Adipocyte (in vitro differentiated cells): ENCODE measurements around the gene ZC2HC1B.

Source experiments
- DNase-seq: peaks from one replicate; pipeline ENCODE4 v3.0.0-alpha.2; 2015; ENCODE audit warnings: low read depth
- H3K27me3 ChIP-seq: replicated peaks from 2 replicates; pipeline ENCODE4 v1.7.0; 2013; ENCODE audit warnings: mild to moderate bottlenecking, low read length, moderate library complexity; ENCODE audit not compliant: control insufficient read depth, insufficient read depth
- H3K36me3 ChIP-seq: 2 replicates; pipeline ENCODE4 v1.7.0; 2013; ENCODE audit warnings: low read length, mild to moderate bottlenecking, moderate library complexity; ENCODE audit not compliant: control insufficient read depth, insufficient read depth, severe bottlenecking
- H3K4me1 ChIP-seq: 2 replicates; pipeline ENCODE4 v1.7.0; 2013; ENCODE audit warnings: mild to moderate bottlenecking, low read length, moderate library complexity; ENCODE audit not compliant: control insufficient read depth, insufficient read depth
- H3K4me3 ChIP-seq: 2 replicates; pipeline ENCODE4 v1.7.0; 2013; ENCODE audit warnings: mild to moderate bottlenecking, low read length, moderate library complexity
- H3K9ac ChIP-seq: 2 replicates; pipeline ENCODE4 v1.7.0; 2013; ENCODE audit warnings: mild to moderate bottlenecking, low read length, moderate library complexity
- H3K9me3 ChIP-seq: 2 replicates; pipeline ENCODE4 v1.7.0; 2013; ENCODE audit warnings: mild to moderate bottlenecking, low read length, moderate library complexity; ENCODE audit not compliant: control insufficient read depth

The ZC2HC1B gene

GRCh38 chr6:143964674-143965081 is 100.4 kb downstream of the ZC2HC1B start:
- no peaks in the 10 kb centered on the region for H3K9me3 ChIP-seq
- no peaks in the 10 kb centered on the region for H3K27me3 ChIP-seq
- H3K36me3 ChIP-seq: peaks cover 46% of the 10 kb centered on the region
- H3K4me3 ChIP-seq: no peak overlapping the region
- no peak overlapping the region for H3K9ac ChIP-seq
- H3K4me1 ChIP-seq: peaks cover 62% of the 10 kb centered on the region
- DNase-seq: no peak

- H3K9ac ChIP-seq: no peak overlapping the region
- H3K36me3 ChIP-seq: peaks cover 39% of the 10 kb centered on the region
- H3K4me1 ChIP-seq: peaks cover 61% of the 10 kb centered on the region
- no peak for DNase-seq
- no peak overlapping the region for H3K4me3 ChIP-seq
- no peaks in the 10 kb centered on the region for H3K27me3 ChIP-seq
- no peaks in the 10 kb centered on the region for H3K9me3 ChIP-seq
Observed at GRCh38 chr6:143965503-143966171, 101.4 kb downstream of the ZC2HC1B start.

GRCh38 chr6:143966312-143966711 is 102.0 kb downstream of the ZC2HC1B start:
- DNase-seq: no peak
- H3K9me3 ChIP-seq: no peaks in the 10 kb centered on the region
- H3K4me1 ChIP-seq: peaks cover 63% of the 10 kb centered on the region
- peaks cover 39% of the 10 kb centered on the region for H3K36me3 ChIP-seq
- H3K4me3 ChIP-seq: no peak overlapping the region
- H3K9ac ChIP-seq: no peak overlapping the region
- no peaks in the 10 kb centered on the region for H3K27me3 ChIP-seq

- no peak overlapping the region for H3K4me3 ChIP-seq
- H3K9ac ChIP-seq: no peak overlapping the region
- no peaks in the 10 kb centered on the region for H3K27me3 ChIP-seq
- peaks cover 39% of the 10 kb centered on the region for H3K36me3 ChIP-seq
- peak; percentile 78 for DNase-seq
- no peaks in the 10 kb centered on the region for H3K9me3 ChIP-seq
- H3K4me1 ChIP-seq: peaks cover 65% of the 10 kb centered on the region
Observed at GRCh38 chr6:143967706-143968376, 103.6 kb downstream of the ZC2HC1B start.

GRCh38 chr6:143969077-143969476 is 104.8 kb downstream of the ZC2HC1B start:
- Histone ChIP-seq H3K36me3 (peaks cover 29% of the 10 kb centered on the region), H3K4me1 (peaks cover 68% of the 10 kb centered on the region), H3K27me3 (no peaks in the 10 kb centered on the region), H3K9me3 (no peaks in the 10 kb centered on the region), H3K9ac (no peak overlapping the region), H3K4me3 (no peak overlapping the region)
- DNase-seq: no peak

- Histone ChIP-seq H3K9ac (peak overlapping the region; percentile 28), H3K36me3 (peaks cover 19% of the 10 kb centered on the region), H3K9me3 (no peaks in the 10 kb centered on the region), H3K4me1 (peaks cover 64% of the 10 kb centered on the region), H3K27me3 (no peaks in the 10 kb centered on the region), H3K4me3 (peak overlapping the region; percentile 65)
- peak; percentile 76 for DNase-seq
Observed at GRCh38 chr6:143970456-143971218, 106.4 kb downstream of the ZC2HC1B start.

GRCh38 chr6:143971482-143972205 is 107.4 kb downstream of the ZC2HC1B start:
- H3K36me3 ChIP-seq: peaks cover 10% of the 10 kb centered on the region
- H3K9ac ChIP-seq: peak overlapping the region; percentile 28
- no peaks in the 10 kb centered on the region for H3K9me3 ChIP-seq
- DNase-seq: peak; percentile 42
- H3K27me3 ChIP-seq: no peaks in the 10 kb centered on the region
- peak overlapping the region; percentile 65 for H3K4me3 ChIP-seq
- peaks cover 55% of the 10 kb centered on the region for H3K4me1 ChIP-seq

GRCh38 chr6:143973097-143973966 is 109.1 kb downstream of the ZC2HC1B start:
- no peaks in the 10 kb centered on the region for H3K27me3 ChIP-seq
- H3K9me3 ChIP-seq: no peaks in the 10 kb centered on the region
- H3K36me3 ChIP-seq: no peaks in the 10 kb centered on the region
- peaks cover 45% of the 10 kb centered on the region for H3K4me1 ChIP-seq
- DNase-seq: no peak
- H3K9ac ChIP-seq: no peak overlapping the region
- H3K4me3 ChIP-seq: no peak overlapping the region

GRCh38 chr6:143974089-143974488 is 109.8 kb downstream of the ZC2HC1B start:
- Histone ChIP-seq H3K36me3 (peaks cover under 1% of the 10 kb centered on the region), H3K4me3 (no peak overlapping the region), H3K4me1 (peaks cover 38% of the 10 kb centered on the region), H3K9ac (no peak overlapping the region), H3K9me3 (no peaks in the 10 kb centered on the region), H3K27me3 (no peaks in the 10 kb centered on the region)
- DNase-seq: no peak

- DNase-seq: no peak
- H3K4me1 ChIP-seq: peaks cover 17% of the 10 kb centered on the region
- H3K9me3 ChIP-seq: no peaks in the 10 kb centered on the region
- no peak overlapping the region for H3K4me3 ChIP-seq
- H3K9ac ChIP-seq: no peak overlapping the region
- H3K27me3 ChIP-seq: no peaks in the 10 kb centered on the region
- peaks cover 9% of the 10 kb centered on the region for H3K36me3 ChIP-seq
Observed at GRCh38 chr6:143976806-143977349, 112.6 kb downstream of the ZC2HC1B start.
